GM20431 (cell line): ENCODE results near the gene CMTR1.

Experiments
- in situ Hi-C: fragments of 300-500 bp; cut with MseI, MboI; formaldehyde crosslinking; loops from one replicate; pipeline ENCODE4 v1.15.0; 2020; ENCODE audit warnings: low sequenced_read_pairs; ENCODE audit not compliant: unreplicated experiment

CMTR1 gene

DNA sequence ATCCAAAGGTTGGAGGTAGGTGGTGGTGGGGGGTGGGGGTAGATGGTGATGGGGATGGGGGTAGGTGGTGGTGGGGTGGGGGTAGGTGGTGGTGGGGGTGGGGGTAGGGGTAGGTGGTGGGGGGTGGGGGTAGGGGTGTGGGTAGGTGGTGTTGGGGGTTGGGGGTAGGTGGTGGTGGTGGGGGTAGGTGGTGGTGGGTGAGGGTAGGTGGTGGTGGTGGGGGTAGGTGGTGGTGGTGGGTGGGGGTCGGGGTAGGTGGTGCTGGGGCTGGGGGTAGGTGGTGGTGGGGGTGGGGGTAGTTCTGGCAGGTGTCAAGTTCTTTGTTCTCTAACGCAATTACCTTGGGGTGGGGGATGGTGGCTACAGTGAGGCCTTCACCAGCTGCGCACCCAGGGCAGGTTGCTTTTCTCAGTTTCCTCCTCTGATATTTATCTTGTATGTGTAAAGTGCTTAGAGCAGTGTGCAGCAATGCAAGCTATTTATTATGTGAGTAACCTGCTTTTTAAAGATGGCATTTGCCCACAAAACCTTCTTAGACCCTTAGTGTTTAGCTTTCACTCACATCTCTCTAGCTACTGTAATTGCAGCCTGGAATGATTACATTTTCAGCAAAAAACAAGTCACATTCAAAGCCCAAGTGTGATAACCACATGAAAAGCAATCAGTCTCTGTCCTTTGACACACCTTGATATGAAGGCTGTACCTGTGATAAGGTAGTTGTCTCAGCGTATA, 74.8 kb downstream of the CMTR1 start:
- in situ Hi-C loops = no loop called here

- in situ Hi-C loops = no loop called here
Measured at GRCh38 chr6:37511201-37511600, 78.2 kb downstream of the CMTR1 start.

DNA sequence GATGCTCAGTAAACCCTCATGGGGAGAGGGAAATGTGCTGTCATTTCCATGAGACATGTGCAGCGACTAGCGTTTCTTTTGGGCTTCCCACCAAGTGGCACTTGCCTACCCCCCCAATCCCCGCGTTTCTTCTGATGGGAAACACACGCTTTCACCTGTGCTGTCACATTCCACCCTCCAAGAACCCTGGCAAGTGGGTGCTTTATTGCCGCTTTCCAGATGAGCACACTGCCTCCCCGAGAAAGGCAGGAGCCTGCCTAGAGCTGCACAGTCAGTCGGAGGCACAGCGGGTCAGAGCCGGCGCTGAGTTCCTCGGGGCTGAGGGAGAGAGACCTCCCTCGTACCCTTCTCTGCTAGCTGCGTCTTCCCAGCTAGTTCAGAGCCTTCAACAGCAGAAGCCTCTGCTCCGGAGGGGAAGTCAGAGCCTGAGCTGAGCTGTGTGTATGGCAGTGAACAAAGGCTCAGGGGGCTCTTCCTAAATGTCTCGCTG, 78.9 kb downstream of the CMTR1 start:
- in situ Hi-C loops = no loop called here

DNA sequence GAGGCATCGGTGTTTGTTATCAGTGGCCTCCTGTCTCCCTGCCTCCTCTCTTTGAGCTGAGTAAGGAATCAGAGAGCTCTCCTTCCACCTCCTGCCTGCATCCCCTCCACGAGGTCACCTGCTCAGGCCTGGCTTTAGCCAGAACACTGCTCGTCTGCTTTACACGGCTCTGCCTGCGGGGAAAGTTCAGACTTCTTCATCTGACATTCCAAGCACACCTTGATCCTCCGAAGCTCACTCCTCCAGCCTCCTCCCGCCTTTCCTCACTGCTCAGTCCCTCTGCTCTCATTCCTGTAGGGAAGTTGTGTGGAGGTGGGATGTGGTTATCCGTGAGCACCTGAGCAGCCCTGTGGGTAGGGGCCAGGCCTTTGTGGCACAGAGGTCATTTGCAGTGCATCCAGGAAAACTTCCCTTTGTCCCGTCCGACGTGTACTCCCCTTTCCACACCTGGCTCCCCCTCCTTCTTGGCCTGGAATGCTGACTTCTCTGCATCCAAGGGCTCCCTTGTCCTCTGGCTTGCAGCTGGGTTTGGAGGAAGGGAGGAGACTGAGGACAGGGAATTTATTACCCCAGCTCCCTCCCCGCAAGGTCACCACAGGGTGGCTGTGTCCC, 79.5 kb downstream of the CMTR1 start:
- in situ Hi-C loops = no loop called here

GRCh38 chr6:37513155-37513554, 80.1 kb downstream of the CMTR1 start:
- in situ Hi-C loops = no loop called here

GRCh38 chr6:37513576-37513975, 80.6 kb downstream of the CMTR1 start:
- in situ Hi-C loops = no loop called here

DNA sequence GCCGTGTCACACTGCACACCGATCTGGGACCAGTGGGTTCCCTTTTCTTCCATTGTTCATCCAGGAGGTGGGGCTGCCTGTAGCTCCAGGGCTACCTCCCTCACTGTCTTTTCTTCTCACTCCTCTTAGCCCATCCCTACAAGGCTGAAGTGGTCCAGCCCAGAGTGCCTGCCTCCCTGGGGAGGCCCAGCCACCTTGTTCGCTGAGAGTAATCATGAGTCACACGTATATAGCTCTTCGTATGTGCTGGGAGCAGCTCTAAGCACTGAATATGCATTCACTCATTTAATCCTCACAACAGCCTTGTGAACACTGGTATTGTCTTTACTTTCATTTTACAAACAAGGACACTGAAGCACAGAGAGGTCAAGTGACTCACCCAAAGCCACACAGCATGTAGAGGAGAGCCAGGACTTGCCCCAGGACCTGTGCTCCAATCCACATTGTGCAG, 81.3 kb downstream of the CMTR1 start:
- in situ Hi-C loops = no loop called here

- in situ Hi-C loops = no loop called here
Measured at GRCh38 chr6:37514837-37515236, 81.8 kb downstream of the CMTR1 start.

DNA sequence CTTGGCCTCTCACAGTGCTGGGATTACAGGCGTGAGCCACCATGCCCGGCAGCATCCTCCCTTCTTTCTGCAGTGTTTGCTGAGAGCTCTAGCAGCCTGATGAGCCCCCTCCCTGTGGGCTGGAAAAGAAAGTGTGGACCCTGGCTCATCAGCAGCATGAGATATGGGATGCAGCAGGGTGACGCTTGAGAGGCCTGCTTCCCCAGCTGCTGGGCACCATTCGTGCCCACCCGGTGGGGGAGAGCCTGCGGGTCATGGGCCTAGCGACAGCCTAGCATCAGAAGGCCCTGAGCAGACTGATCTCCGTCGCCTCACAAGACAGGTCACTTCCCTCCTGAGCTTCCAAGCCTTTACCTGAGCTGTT, 82.7 kb downstream of the CMTR1 start:
- in situ Hi-C loops = no loop called here

GRCh38 chr6:37516076-37516919, 83.3 kb downstream of the CMTR1 start:
- in situ Hi-C loops = no loop called here

DNA sequence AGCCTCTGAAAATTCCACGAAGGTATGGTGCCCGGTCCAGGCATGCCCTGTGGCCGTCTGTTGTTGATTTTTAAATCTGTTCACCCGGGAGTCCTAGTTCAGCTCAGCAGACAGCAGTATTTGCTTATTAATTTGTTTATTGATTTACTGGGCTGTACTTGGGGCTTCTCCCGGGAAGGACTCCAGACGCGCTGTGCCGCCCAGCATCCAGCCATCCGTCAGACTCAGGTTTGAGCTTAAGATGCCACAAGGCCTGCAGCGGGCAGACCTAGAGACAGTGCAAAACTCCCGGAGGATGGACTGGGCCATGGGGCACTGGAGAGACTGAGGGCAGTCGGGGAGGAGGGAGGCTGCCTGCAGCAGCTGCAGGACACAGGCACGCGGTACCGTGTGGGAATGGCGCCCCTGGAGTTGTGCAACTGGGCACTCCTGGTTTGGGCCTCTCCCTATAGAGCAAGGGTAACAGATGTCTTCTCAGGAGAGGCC, 83.9 kb downstream of the CMTR1 start:
- in situ Hi-C loops = no loop called here

DNA sequence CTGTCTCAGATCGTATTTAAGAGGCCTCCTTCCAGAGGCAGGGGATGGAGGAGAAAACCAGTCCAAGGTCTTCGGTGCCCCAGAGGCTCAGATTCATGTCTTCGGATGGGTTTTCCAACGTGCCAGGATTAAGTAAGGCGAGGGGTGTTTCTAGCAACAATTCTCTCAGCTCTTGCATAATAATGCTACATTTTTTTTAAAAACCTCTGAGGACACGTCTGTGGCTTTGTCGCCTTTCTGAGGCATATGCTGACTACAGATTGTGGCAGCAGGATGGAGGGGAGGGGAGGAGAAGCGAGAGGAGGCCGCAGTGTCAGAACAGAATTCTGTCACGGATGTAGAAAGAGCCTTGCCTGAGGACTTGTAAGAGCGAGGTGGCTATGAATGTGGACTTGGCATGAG, 84.4 kb downstream of the CMTR1 start:
- in situ Hi-C loops = no loop called here

- in situ Hi-C loops = no loop called here
Measured at GRCh38 chr6:37518116-37518515, 85.1 kb downstream of the CMTR1 start.

- in situ Hi-C loops = no loop called here
Measured at GRCh38 chr6:37519461-37519860, 86.4 kb downstream of the CMTR1 start.

- in situ Hi-C loops = no loop called here
Measured at GRCh38 chr6:37520926-37521325, 87.9 kb downstream of the CMTR1 start.

DNA sequence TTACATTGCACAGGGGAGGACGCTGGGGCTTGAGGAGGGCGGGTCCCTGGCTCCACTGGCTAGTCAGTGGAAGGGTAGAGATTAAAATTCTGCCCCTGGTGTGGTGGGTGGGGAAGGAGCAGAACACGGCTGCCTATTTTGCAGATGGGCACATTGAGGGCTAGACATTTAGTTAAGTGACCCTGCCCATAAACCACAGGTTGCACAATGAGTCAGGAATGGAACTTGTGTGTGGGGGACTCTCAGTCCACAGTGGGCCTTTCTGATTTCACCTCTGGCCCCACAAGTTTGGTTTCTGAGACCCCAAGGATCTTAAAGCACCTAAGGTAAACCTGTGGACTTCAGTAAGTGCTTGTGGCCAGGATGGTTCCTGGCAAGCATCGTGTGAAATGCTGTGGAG, 88.7 kb downstream of the CMTR1 start:
- in situ Hi-C loops = no loop called here

- in situ Hi-C loops = no loop called here
Measured at GRCh38 chr6:37522836-37523235, 89.8 kb downstream of the CMTR1 start.

DNA sequence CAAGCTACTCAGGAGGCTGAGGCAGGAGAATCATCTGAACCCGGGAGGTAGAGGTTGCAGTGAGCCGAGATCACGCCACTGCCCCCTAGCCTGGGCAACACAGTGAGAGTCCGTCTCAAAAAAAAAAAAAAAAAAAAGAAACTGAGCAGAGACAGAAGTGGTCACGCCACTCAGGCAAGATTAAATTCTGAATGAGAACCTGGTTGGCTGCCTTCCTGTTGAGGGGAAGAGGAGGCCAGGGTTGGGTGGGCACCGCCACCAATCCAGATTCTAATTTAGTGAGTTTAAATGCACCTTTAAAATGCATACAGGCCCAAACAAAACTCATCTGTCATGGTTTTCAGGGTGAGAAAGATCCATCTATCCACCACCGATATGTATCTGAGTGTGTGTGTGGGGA, 90.4 kb downstream of the CMTR1 start:
- in situ Hi-C loops = no loop called here

- in situ Hi-C loops = no loop called here
Measured at GRCh38 chr6:37524025-37524969, 91.3 kb downstream of the CMTR1 start.

GRCh38 chr6:37524970-37525318, 91.9 kb downstream of the CMTR1 start:
- in situ Hi-C loops = no loop called here
